Bronchial smooth muscle cell (primary cell): ENCODE data around the gene TCEAL6. TPM values are rescaled to one million over a fixed set of nuclear protein-coding genes. Genes with fewer than 3 reads are reported as not detected.

Source experiments
- total RNA-seq: library from RNA; depleted of rRNA; stranded (reverse); fragments of >200 nt; gene quantifications from 2 replicates; pipeline ENCODE4 v1.2.1, GENCODE V29; 2014

Gene TCEAL6
- total RNA-seq: not detected in 2 replicates

GRCh38 chrX:102142274-102142673 is at the start of gene TCEAL6:
TSS of gene TCEAL6 (minus strand) at chrX:102142481.

GRCh38 chrX:102155806-102156179 is 13.5 kb upstream of the TCEAL6 start, which contains the start of gene BEX5:
TSS of gene BEX5 (minus strand) at chrX:102155977. CDS start at chrX:102154265, 1,712 bp downstream.

GRCh38 chrX:102125436-102125835 is 16.8 kb downstream of the TCEAL6 start, which contains the start of gene TCEAL2:
TSS of gene TCEAL2 (plus strand) at chrX:102125679. CDS start at chrX:102126831, 1,152 bp downstream.

Other genes with a start within 250 kb of the TCEAL6 start
- gene ZMAT1, start 210.5 kb downstream of the TCEAL6 start, total RNA-seq: under 0.01 TPM in 2 replicates
- 0.16 TPM in 1 of 2 replicates, not detected in the other for gene TCEAL2, start 16.8 kb downstream of the TCEAL6 start, total RNA-seq
- not detected in 2 replicates for gene BEX5, start 13.5 kb upstream of the TCEAL6 start, total RNA-seq
- not detected in 2 replicates for gene TCP11X1, start 72.8 kb upstream of the TCEAL6 start, total RNA-seq
- gene NXF2, start 104.7 kb upstream of the TCEAL6 start, total RNA-seq: not detected in 2 replicates